T1000 (cell line): ENCODE data around the gene VCY1B.
"Not testable (repeated sequence)": the region's sequence is repeated elsewhere in the genome, so short reads cannot be mapped to it uniquely, and the experiment has no call there.

ENCODE experiments used
- DNase-seq: peaks from one replicate; lab custom pipeline; 2025; ENCODE audit warnings: mixed read lengths; lab: John Stamatoyannopoulos, UW

The VCY1B gene

GRCh38 chrY:14055927-14056326, at the start of gene VCY1B:
VCY1B (plus strand) TSS chrY:14056227; CDS start chrY:14056290, 63 bp downstream.
- DNase-seq = not testable (repeated sequence)

GRCh38 chrY:14011916-14012315, 44.1 kb upstream of the VCY1B start:
- not testable (repeated sequence) for DNase-seq

GRCh38 chrY:14030395-14030794, 25.6 kb upstream of the VCY1B start:
- DNase-seq = not testable (repeated sequence)

- no peak for DNase-seq
Measured at GRCh38 chrY:14085877-14086276, 29.9 kb downstream of the VCY1B start.
